Measurements from ENCODE around the gene VEZF1. TPM values are rescaled to one million over a fixed set of nuclear protein-coding genes. Genes with fewer than 3 reads are reported as not detected.
A peak's percentile ranks its signal among the peaks of the same experiment; 100 is the strongest.

The VEZF1 gene
- polyA plus RNA-seq, 2 of the 4 experiments (the other 2 are of a cell fraction) = 50.3 to 57.7 TPM

- FAIRE-seq (no peak), DNase-seq (ENCODE audit: low read depth in 1 of 2, low spot score in 1 of 2) (no peak), ATAC-seq (no peak)
- POLR2A ChIA-PET = interaction anchor here (0.9 to 1.2 kb wide), 2 partner anchors 9 to 11 kb away, joined by 4 to 5 read pairs; no protein-coding TSS in a partner anchor
- TF ChIP-seq EHMT2 (IDR thresholded peaks at IDR 0.05; ENCODE audit: low read depth) (no peak), ZNF302 (CRISPR knock-in tag; IDR thresholded peaks at IDR 0.05) (no peak), FOSB (CRISPR knock-in tag; IDR thresholded peaks at IDR 0.05) (no peak), HES2 (IDR thresholded peaks at IDR 0.05) (no peak)
- Histone ChIP-seq H3K4me3 (no peak overlapping the region), H3K4me1 (peaks cover 97% of the 10 kb centered on the region), H3K9me3 (no peaks in the 10 kb centered on the region), H3K27ac (peak overlapping the region; percentile 0 to 87; a peak in 5 of 6 replicates), H3K4me2 (peak overlapping the region; percentile 15; the same call in 2 of the 3 replicates)
- CTCF ChIA-PET = interaction anchor here (0.5 to 20.4 kb wide), 12 partner anchors 10 to 63 kb away, joined by 3 to 222 read pairs (median 4); partner anchors contain the start of gene CUEDC1
- WGBS (ENCODE audit: missing lambda C conversion rate) = 51% methylated on average over 7 of the region's 7 CpGs
Measured at GRCh38 chr17:57938061-57938502, 50.0 kb downstream of the VEZF1 start.

GRCh38 chr17:57937492-57937891 is 50.6 kb downstream of the VEZF1 start:
- no peak for ATAC-seq
- H3K4me3 ChIP-seq = no peak overlapping the region
- peaks cover 99% of the 10 kb centered on the region for H3K4me1 ChIP-seq
- WGBS (ENCODE audit: missing lambda C conversion rate) = 94% methylated on average over 2 of the region's 2 CpGs
- no peak for FAIRE-seq
- peak overlapping the region; percentile 78; the same call in 1 of the 3 replicates for H3K4me2 ChIP-seq
- no peak for DNase-seq (ENCODE audit: low read depth in 1 of 2, low spot score in 1 of 2)
- CTCF ChIA-PET = interaction anchor here (1.2 to 20.4 kb wide), 6 partner anchors 12 to 63 kb away, joined by 3 to 222 read pairs (median 6); partner anchors contain the start of gene CUEDC1
- H3K27ac ChIP-seq = peak overlapping the region; percentile 5 to 87; a peak in 3 of 6 replicates
- POLR2A ChIA-PET = interaction anchor here (1.2 kb wide), 1 partner anchor 12 kb away, joined by 4 read pairs; no protein-coding TSS in a partner anchor
- H3K9me3 ChIP-seq = no peaks in the 10 kb centered on the region
- TF ChIP-seq HEYL (CRISPR knock-in tag; IDR thresholded peaks at IDR 0.05) (no peak), CEBPB (IDR thresholded peaks at IDR 0.05) (no peak), RAD21 (conservative IDR thresholded peaks at IDR 0.05 in 1 of 2, IDR thresholded peaks at IDR 0.05 in 1 of 2) (no peak), BCL3 (IDR thresholded peaks at IDR 0.05) (no peak)

GRCh38 chr17:57935833-57936807 is 51.9 kb downstream of the VEZF1 start:
- 78% methylated on average over 11 of the region's 11 CpGs for WGBS (ENCODE audit: missing lambda C conversion rate)
- Histone ChIP-seq H3K4me3 (no peak overlapping the region), H3K27ac (peak overlapping the region; percentile 74 to 87), H3K9me3 (no peaks in the 10 kb centered on the region), H3K4me2 (peak overlapping the region; percentile 78), H3K4me1 (peaks cover 96% of the 10 kb centered on the region)
- DNase-seq (ENCODE audit: low read depth in 1 of 2, low spot score in 1 of 2) (no peak), ATAC-seq (peak; percentile 26 to 51; a peak in 4 of 6 replicates), FAIRE-seq (no peak)
- ChIA-PET CTCF (interaction anchor here (0.6 to 20.4 kb wide), 12 partner anchors 11 to 283 kb away, joined by 3 to 222 read pairs (median 4); partner anchors contain the start of genes CUEDC1 and MKS1), POLR2A (interaction anchor here (1.0 to 2.2 kb wide), 4 partner anchors 8 to 71 kb away, joined by 3 to 13 read pairs (median 8); partner anchors contain the start of gene SRSF1)
- TF ChIP-seq CEBPB (IDR thresholded peaks at IDR 0.05) (peak; percentile 54 to 79; a peak in 3 of 4 replicates), ESRRA (IDR thresholded peaks at IDR 0.05; ENCODE audit: borderline replicate concordance, low read length) (no peak)

- no peak for DNase-seq (ENCODE audit: low read depth in 1 of 2, low spot score in 1 of 2)
- Histone ChIP-seq H3K4me3 (no peak overlapping the region), H3K9me3 (no peaks in the 10 kb centered on the region), H3K4me2 (peak overlapping the region; percentile 27; the same call in 1 of the 3 replicates), H3K4me1 (peaks cover 88% of the 10 kb centered on the region), H3K27ac (peak overlapping the region; percentile 41 to 65; a peak in 4 of 6 replicates)
- no peak for FAIRE-seq
- CTCF ChIA-PET = interaction anchor here (1.1 to 20.4 kb wide), 5 partner anchors 13 to 68 kb away, joined by 3 to 222 read pairs (median 5); partner anchors contain the start of gene CUEDC1
- 83% methylated on average over 12 of the region's 12 CpGs for WGBS (ENCODE audit: missing lambda C conversion rate)
- POLR2A ChIA-PET = interaction anchor here (0.6 to 1.0 kb wide), 4 partner anchors 8 to 71 kb away, joined by 3 to 4 read pairs (median 4); no protein-coding TSS in a partner anchor
- no peak for ATAC-seq
- TF ChIP-seq JUN (IDR thresholded peaks at IDR 0.05) (no peak), HOXA7 (CRISPR knock-in tag; IDR thresholded peaks at IDR 0.05) (no peak), REST (IDR thresholded peaks at IDR 0.05) (no peak), MYC (IDR thresholded peaks at IDR 0.05; ENCODE audit: borderline replicate concordance, low read length) (no peak)
Measured at GRCh38 chr17:57931488-57932137, 56.4 kb downstream of the VEZF1 start.

Data from A549 (cell line).